ENCODE results near the gene ZNF101.
A peak's percentile ranks its signal among the peaks of the same experiment; 100 is the strongest.

The ZNF101 gene

DNA sequence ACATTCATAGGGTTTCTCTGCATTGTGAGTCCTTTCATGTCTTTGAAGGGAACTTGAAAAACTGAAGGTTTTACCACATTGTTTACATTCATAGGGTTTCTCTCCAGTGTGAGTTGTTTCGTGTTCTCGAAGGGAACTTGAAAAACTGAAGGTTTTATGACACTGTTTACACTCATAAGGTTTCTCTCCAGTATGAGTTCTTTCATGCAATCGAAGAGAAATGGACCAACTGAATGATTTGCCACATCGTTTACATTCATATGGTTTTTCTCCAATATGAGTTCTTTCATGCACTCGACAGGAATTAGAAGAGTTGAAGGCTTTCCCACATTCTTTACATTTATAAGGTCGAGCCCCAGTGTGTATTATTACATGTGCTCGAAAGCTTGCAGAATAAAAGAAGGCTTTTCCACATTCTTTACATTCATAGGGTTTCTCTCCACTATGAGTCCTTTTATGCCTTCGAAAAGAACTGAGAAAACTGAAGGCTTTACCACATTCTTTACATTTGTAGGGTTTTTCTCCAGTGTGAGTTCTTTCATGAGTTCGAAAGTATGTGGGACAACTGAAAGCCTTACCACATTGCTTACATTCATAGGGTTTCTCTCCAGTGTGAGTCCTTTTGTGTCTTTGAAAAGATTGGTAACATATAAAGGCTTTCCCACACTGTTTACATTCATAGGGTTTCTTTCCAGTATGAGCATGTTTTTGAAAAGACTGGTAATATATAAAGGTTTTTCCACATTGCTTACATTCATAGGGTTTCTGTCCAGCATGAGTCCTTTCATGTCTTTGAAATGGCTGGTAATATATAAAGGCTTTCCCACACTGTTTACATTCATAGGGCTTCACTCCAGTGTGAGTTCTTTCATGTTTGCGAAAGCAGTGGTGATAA, 43.5 kb downstream of the ZNF101 start:
- no peak for DNase-seq

DNA sequence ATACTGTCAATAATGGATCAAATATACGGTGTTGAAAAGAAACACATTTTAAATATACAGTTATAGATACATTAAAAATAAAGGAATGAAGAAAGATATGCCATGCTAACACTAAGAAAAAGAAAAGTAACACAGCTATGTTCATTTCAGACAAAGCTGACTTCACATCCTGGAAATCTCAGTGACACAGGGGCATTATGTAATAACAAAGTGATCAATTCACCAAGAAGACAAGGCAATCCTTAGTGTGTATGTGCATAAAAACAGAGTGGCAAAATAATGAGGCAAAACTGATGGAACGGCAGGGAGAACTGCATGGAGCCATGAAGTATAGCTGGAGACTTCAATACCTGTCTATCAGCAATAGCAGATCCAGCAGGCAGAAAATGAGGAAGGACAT, 51.2 kb downstream of the ZNF101 start:
- no peak for DNase-seq

DNA sequence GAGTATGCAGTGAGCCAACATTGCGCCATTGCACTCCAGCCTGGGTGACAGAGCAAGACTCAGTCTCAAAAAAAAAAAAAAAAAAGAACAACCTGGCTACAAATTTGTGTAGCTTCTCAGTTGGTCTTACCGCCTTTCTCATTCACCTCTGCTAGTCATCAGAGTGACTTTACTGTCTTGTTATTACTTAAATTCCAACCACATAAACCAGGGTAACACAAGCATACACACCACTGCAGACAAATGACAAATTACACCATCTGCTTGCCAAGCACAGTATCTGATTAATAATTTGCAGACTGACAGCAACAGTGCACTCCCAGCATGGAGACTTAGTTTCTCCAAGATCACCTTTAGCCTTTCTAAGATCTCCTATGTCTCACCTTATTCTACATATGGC, 53.3 kb downstream of the ZNF101 start:
- DNase-seq = no peak

DNA sequence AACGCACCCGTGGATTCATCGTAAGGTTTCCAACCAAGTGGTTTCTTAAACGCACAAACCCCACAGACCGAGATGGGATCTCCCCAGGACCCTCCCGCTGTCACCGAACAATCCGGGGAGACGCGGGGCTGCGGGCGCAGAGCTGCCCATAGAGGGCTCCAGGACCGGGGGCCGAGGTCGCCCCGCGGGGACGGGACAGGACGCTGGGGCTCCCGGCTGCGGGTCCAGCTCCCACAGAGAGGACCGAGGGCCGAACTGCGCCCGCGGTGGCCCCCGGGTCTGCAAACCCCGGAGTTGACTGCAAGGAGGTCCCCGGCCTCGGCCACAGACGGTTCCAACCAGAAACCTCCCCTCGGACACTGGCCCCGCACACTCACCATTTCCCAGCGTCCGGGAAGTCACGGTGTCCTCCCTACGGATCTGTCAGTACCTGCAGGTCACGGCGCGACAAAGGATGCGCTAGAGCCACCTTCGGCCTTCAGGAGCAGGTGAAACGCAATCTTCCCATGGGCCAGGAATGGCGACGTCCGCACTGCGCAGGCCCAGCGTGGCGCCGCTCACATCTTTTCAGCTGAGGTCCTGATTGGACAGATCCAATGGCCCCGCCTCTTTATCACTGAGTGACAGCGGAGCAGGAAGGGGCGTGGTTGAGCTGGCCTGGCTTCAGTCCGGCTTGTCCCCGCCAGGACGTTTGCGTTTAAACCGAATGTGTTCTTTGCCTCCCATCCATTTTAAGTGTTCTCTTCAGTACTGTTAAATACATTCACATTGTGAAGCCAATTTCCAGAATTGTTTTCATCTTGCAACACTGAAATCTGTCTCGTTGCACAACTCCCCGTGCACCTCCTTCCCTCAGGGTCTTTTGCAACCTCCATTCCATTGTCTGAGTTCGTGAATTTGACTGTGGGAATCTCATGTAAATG, 64.2 kb downstream of the ZNF101 start, which contains the start of gene ZNF14:
ZNF14 (minus strand) TSS at position 534 of the 923 bp plus-strand sequence; CDS start at position 380, 154 bp downstream.
- DNase-seq = peak; percentile 90
